ENCODE data around the gene MIER1.

MIER1 gene

GRCh38 chr1:66999640-67000400, 75.0 kb downstream of the MIER1 start:
- no peak for DNase-seq (ENCODE audit: low spot score)

- no peak for DNase-seq (ENCODE audit: low spot score)
Observed at GRCh38 chr1:67001682-67002425, 77.1 kb downstream of the MIER1 start.

GRCh38 chr1:67004176-67004575, 79.4 kb downstream of the MIER1 start:
- no peak for DNase-seq (ENCODE audit: low spot score)

GRCh38 chr1:67005068-67005467, 80.3 kb downstream of the MIER1 start:
- peak; percentile 35 for DNase-seq (ENCODE audit: low spot score)

GRCh38 chr1:67009792-67010191, 85.0 kb downstream of the MIER1 start:
- no peak for DNase-seq (ENCODE audit: low spot score)

- DNase-seq (ENCODE audit: low spot score) = no peak
Observed at GRCh38 chr1:67013573-67013972, 88.8 kb downstream of the MIER1 start.

- no peak for DNase-seq (ENCODE audit: low spot score)
Observed at GRCh38 chr1:67018574-67018973, 93.8 kb downstream of the MIER1 start.

- DNase-seq (ENCODE audit: low spot score) = no peak
Observed at GRCh38 chr1:67019121-67019520, 94.3 kb downstream of the MIER1 start.

GRCh38 chr1:67019600-67020136, 94.9 kb downstream of the MIER1 start:
- peak; percentile 64 for DNase-seq (ENCODE audit: low spot score)

GRCh38 chr1:67020304-67020703, 95.5 kb downstream of the MIER1 start:
- no peak for DNase-seq (ENCODE audit: low spot score)

- no peak for DNase-seq (ENCODE audit: low spot score)
Observed at GRCh38 chr1:67020765-67021164, 96.0 kb downstream of the MIER1 start.

GRCh38 chr1:67029472-67029871, 104.7 kb downstream of the MIER1 start:
- no peak for DNase-seq (ENCODE audit: low spot score)

- DNase-seq (ENCODE audit: low spot score) = no peak
Observed at GRCh38 chr1:67031121-67031858, 106.5 kb downstream of the MIER1 start.

- no peak for DNase-seq (ENCODE audit: low spot score)
Observed at GRCh38 chr1:67031859-67032247, 107.1 kb downstream of the MIER1 start.
